ENCODE data around the gene CABP1. TPM values are rescaled to one million over a fixed set of nuclear protein-coding genes. Genes with fewer than 3 reads are reported as not detected.

Gene CABP1
- total and polyA plus RNA-seq, 10 of the 15 experiments (the other 5 are each of a cell fraction or from before 2014, with no cell fraction given), result 0.16 to 2.4 (median 0.80) TPM; not detected in 2

- CTCF ChIA-PET, result interaction anchor here (2.2 to 24.8 kb wide), 3 partner anchors 10 to 28 kb away, joined by 5 to 454 read pairs (median 10); partner anchors contain the start of gene CABP1
- Histone ChIP-seq H3K79me2 (ENCODE audit: control insufficient read depth, insufficient read depth, low read length) (0 out of 2 replicates have a peak, but pooled peaks cover under 1% of the 10 kb centered on the region), H3K4me1 (ENCODE audit: control insufficient read depth, insufficient read depth, low read length) (peaks cover 54% of the 10 kb centered on the region), H2AFZ (ENCODE audit: control insufficient read depth, low read depth, low read length) (peak overlapping the region; percentile 34; the same call in 1 of the 2 replicates), H3K9ac (ENCODE audit: control insufficient read depth, insufficient read depth, low read length) (no peak overlapping the region), H3K4me3 (no peak overlapping the region), H4K20me1 (ENCODE audit: control insufficient read depth, insufficient read depth) (no peaks in the 10 kb centered on the region), H3K27ac (ENCODE audit: control insufficient read depth, insufficient read depth) (no peak overlapping the region), H3K9me3 (replicated peaks; ENCODE audit: control insufficient read depth, insufficient read depth, low read length) (peaks cover 3% of the 10 kb centered on the region; the same call in 2 of the 3 replicates), H3K36me3 (ENCODE audit: control insufficient read depth in 2 of 2, insufficient read depth in 2 of 2, low read length in 1 of 2) (no peaks in the 10 kb centered on the region), H3K4me2 (ENCODE audit: control insufficient read depth, insufficient read depth) (peak overlapping the region; percentile 5; the same call in 1 of the 2 replicates), H3K27me3 (replicated peaks in 1 of 2; ENCODE audit: control insufficient read depth in 2 of 2, insufficient read depth in 2 of 2, low read length in 1 of 2) (no peaks in the 10 kb centered on the region)
- RAD21 ChIA-PET (ENCODE audit: unreplicated experiment), result interaction anchor here (0.5 to 7.1 kb wide), 2 partner anchors 24 to 86 kb away, joined by 3 to 77 read pairs; no protein-coding TSS in a partner anchor
- FAIRE-seq (no peak), ATAC-seq (no peak), DNase-seq (ENCODE audit: low read depth, low spot score) (no peak)
- no peak for TF ChIP-seq SIN3A (IDR thresholded peaks at IDR 0.05; ENCODE audit: low read depth, low read length)
- TF ChIP-seq ZBTB4 (CRISPR knock-in tag; IDR thresholded peaks at IDR 0.05), result no peak
- TF ChIP-seq PAX5 (IDR thresholded peaks at IDR 0.05; ENCODE audit: borderline replicate concordance, low read depth, low read length), result 0 out of 2 replicates have a peak, but pooled peaks have one; percentile 25
- no peak for TF ChIP-seq SMARCA5 (IDR thresholded peaks at IDR 0.05)
- 0 out of 2 replicates have a peak, but pooled peaks have one; percentile 28 for TF ChIP-seq PKNOX1 (IDR thresholded peaks at IDR 0.05)
- 0 out of 2 replicates have a peak, but pooled peaks have one; percentile 30 for TF ChIP-seq HDGF (IDR thresholded peaks at IDR 0.05)
- TF ChIP-seq SPI1 (IDR thresholded peaks at IDR 0.05; ENCODE audit: borderline replicate concordance, insufficient read depth, low read depth, low read length), result peak; percentile 77; the same call in 1 of the 2 replicates
- peak; percentile 64 to 73 for TF ChIP-seq IKZF2 (IDR thresholded peaks at IDR 0.05)
- no peak for TF ChIP-seq RAD51 (IDR thresholded peaks at IDR 0.05)
- no peak for TF ChIP-seq ZNF687 (IDR thresholded peaks at IDR 0.05)
- peak; percentile 57; the same call in 1 of the 2 replicates for TF ChIP-seq EED (IDR thresholded peaks at IDR 0.05; ENCODE audit: low read depth)
- TF ChIP-seq IKZF1 (conservative IDR thresholded peaks at IDR 0.05), result peak; percentile 46; the same call in 1 of the 2 replicates
- TF ChIP-seq RELB (IDR thresholded peaks at IDR 0.05; ENCODE audit: low read depth), result 0 out of 2 replicates have a peak, but pooled peaks have one; percentile 14
- SMC1A ChIA-PET (ENCODE audit: uncharacterized antibody, unreplicated experiment), result interaction anchor here (1.8 to 18.2 kb wide), 3 partner anchors 10 to 24 kb away, joined by 7 to 149 read pairs (median 132); partner anchors contain the start of gene MLEC
- intact Hi-C loops (cut with micrococcal nuclease; ENCODE audit: unreplicated experiment) (no loop called here), in situ Hi-C loops (cut with MboI) (no loop called here)
- POLR2A ChIA-PET, result interaction anchor here (0.5 to 5.5 kb wide), 7 partner anchors 8 to 366 kb away, joined by 3 to 29 read pairs (median 4); partner anchors contain the start of gene MLEC
- BruUV-seq (replicated peaks), result no TSS peak
- 20% methylated on average over 6 of the region's 6 CpGs for WGBS (ENCODE audit: insufficient coverage, insufficient replicate concordance, low lambda C conversion rate, missing lambda C conversion rate)
These were observed 33.7 kb downstream of the CABP1 start for GRCh38 chr12:120674097-120674636.
